OCI-LY1 (cell line): Measurements from ENCODE around the gene SAYSD1.

ENCODE experiments used
- H2AFZ ChIP-seq: fragments of 200-600 bp; sonication (generic), shearing (Covaris generic); 2 replicates; pipeline ENCODE4 v1.6.0; 2014; ENCODE audit warnings: antibody characterized with exemption, mild to moderate bottlenecking, low read length
- H3F3A ChIP-seq: fragments of 200-600 bp; sonication (generic), shearing (Covaris generic); 2 replicates; pipeline ENCODE4 v1.6.0; 2014; ENCODE audit warnings: mild to moderate bottlenecking, antibody characterized with exemption, low read length, moderate library complexity; ENCODE audit not compliant: insufficient read depth
- H3K27ac ChIP-seq: fragments of 200-600 bp; sonication (generic); 2 replicates; pipeline ENCODE4 v1.5.1; 2014; ENCODE audit warnings: low read length, mixed run types, mild to moderate bottlenecking, low read depth; ENCODE audit not compliant: poor library complexity, severe bottlenecking
- H3K27me3 ChIP-seq: fragments of 200-600 bp; sonication (generic); 2 replicates; pipeline ENCODE4 v1.6.0; 2014; ENCODE audit warnings: antibody characterized with exemption, mild to moderate bottlenecking, low read length, moderate library complexity; ENCODE audit not compliant: insufficient read depth
- H3K36me3 ChIP-seq: fragments of 200-600 bp; sonication (generic); 2 replicates; pipeline ENCODE4 v1.6.1; 2014; ENCODE audit warnings: mild to moderate bottlenecking, antibody characterized with exemption, low read length, moderate library complexity, mixed read lengths; ENCODE audit not compliant: insufficient read depth
- H3K4me1 ChIP-seq: fragments of 200-600 bp; sonication (generic); 2 replicates; pipeline ENCODE4 v1.5.1; 2014; ENCODE audit warnings: mild to moderate bottlenecking, low read length, moderate library complexity; ENCODE audit not compliant: insufficient read depth, severe bottlenecking
- H3K4me2 ChIP-seq: fragments of 200-600 bp; sonication (generic), shearing (Covaris generic); 2 replicates; pipeline ENCODE4 v1.6.1; 2014; ENCODE audit warnings: low read length
- H3K4me3 ChIP-seq: fragments of 200-600 bp; sonication (generic); 2 replicates; pipeline ENCODE4 v1.5.1; 2014; ENCODE audit warnings: low read length, low read depth, mild to moderate bottlenecking, mixed read lengths; ENCODE audit not compliant: poor library complexity, severe bottlenecking
- H3K79me2 ChIP-seq: fragments of 200-600 bp; shearing (Covaris generic); 2 replicates; pipeline ENCODE4 v1.6.1; 2016; ENCODE audit warnings: mixed run types, low read length, mixed read lengths; ENCODE audit not compliant: insufficient read depth
- H3K9ac ChIP-seq: fragments of 200-600 bp; sonication (generic), shearing (Covaris generic); 2 replicates; pipeline ENCODE4 v1.6.1; 2014; ENCODE audit warnings: mild to moderate bottlenecking, low read length, mixed read lengths
- H3K9me2 ChIP-seq: fragments of 200-600 bp; sonication (generic), shearing (Covaris generic); 2 replicates; pipeline ENCODE4 v1.6.1; 2014; ENCODE audit warnings: low read depth, mild to moderate bottlenecking, low read length, mixed read lengths
- H3K9me3 ChIP-seq: fragments of 200-600 bp; shearing (Covaris generic); 2 replicates; pipeline ENCODE4 v1.6.1; 2014; ENCODE audit warnings: low read length, mixed read lengths
- H4K20me1 ChIP-seq: fragments of 200-600 bp; sonication (generic), shearing (Covaris generic); 2 replicates; pipeline ENCODE4 v1.6.0; 2016; ENCODE audit warnings: mild to moderate bottlenecking, low read length; ENCODE audit not compliant: insufficient read depth
- EZH2 ChIP-seq: fragments of 200-600 bp; sonication (generic), shearing (Covaris generic); IDR thresholded peaks from 2 replicates; pipeline ENCODE4 v1.8.0; 2017; ENCODE audit warnings: borderline replicate concordance, mixed run types, mild to moderate bottlenecking, antibody characterized with exemption, low read length, moderate library complexity, mixed read lengths
- TF ChIP-seq, protein P1 (sequence below): fragments of 200-600 bp; sonication (generic), shearing (Covaris generic); IDR thresholded peaks from 2 replicates; pipeline ENCODE4 v1.5.1; 2017; ENCODE audit warnings: mild to moderate bottlenecking, antibody characterized with exemption, low read length, moderate library complexity, mixed read lengths

SAYSD1 gene

DNA sequence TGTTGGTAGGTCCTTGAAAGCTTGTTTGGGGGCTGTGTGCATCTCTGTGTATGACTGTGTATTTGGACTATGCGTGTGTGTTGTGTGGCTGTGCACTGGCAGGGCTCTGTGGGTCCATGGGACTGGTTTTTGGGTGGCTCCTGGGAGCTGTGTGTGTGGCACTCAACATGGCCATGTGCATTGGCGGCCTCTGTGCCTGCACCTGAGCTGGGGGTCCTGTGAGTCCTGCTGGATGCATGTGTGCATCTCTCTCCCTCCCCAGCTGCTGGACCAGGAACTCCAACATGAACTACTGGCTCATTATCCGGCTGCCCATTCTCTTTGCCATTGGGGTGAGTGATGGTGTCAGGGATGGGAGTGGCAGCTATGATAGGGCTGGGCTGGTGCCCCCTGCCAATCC is 36.3 kb downstream of the SAYSD1 start:
- H3K4me2 ChIP-seq = no peak overlapping the region
- H3K9me2 ChIP-seq = no peaks in the 10 kb centered on the region
- no peak overlapping the region for H2AFZ ChIP-seq
- H3K9ac ChIP-seq = no peak overlapping the region
- no peaks in the 10 kb centered on the region for H3K9me3 ChIP-seq
- no peak overlapping the region for H3K27ac ChIP-seq
- H3K27me3 ChIP-seq = no peaks in the 10 kb centered on the region
- no peaks in the 10 kb centered on the region for H3K79me2 ChIP-seq
- no peaks in the 10 kb centered on the region for H3K4me1 ChIP-seq
- H3K36me3 ChIP-seq = no peaks in the 10 kb centered on the region
- no peaks in the 10 kb centered on the region for H4K20me1 ChIP-seq
- TF ChIP-seq, protein P1, sequence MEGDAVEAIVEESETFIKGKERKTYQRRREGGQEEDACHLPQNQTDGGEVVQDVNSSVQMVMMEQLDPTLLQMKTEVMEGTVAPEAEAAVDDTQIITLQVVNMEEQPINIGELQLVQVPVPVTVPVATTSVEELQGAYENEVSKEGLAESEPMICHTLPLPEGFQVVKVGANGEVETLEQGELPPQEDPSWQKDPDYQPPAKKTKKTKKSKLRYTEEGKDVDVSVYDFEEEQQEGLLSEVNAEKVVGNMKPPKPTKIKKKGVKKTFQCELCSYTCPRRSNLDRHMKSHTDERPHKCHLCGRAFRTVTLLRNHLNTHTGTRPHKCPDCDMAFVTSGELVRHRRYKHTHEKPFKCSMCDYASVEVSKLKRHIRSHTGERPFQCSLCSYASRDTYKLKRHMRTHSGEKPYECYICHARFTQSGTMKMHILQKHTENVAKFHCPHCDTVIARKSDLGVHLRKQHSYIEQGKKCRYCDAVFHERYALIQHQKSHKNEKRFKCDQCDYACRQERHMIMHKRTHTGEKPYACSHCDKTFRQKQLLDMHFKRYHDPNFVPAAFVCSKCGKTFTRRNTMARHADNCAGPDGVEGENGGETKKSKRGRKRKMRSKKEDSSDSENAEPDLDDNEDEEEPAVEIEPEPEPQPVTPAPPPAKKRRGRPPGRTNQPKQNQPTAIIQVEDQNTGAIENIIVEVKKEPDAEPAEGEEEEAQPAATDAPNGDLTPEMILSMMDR = no peak
- TF ChIP-seq EZH2 = no peak
- no peak overlapping the region for H3K4me3 ChIP-seq
- no peaks in the 10 kb centered on the region for H3F3A ChIP-seq

DNA sequence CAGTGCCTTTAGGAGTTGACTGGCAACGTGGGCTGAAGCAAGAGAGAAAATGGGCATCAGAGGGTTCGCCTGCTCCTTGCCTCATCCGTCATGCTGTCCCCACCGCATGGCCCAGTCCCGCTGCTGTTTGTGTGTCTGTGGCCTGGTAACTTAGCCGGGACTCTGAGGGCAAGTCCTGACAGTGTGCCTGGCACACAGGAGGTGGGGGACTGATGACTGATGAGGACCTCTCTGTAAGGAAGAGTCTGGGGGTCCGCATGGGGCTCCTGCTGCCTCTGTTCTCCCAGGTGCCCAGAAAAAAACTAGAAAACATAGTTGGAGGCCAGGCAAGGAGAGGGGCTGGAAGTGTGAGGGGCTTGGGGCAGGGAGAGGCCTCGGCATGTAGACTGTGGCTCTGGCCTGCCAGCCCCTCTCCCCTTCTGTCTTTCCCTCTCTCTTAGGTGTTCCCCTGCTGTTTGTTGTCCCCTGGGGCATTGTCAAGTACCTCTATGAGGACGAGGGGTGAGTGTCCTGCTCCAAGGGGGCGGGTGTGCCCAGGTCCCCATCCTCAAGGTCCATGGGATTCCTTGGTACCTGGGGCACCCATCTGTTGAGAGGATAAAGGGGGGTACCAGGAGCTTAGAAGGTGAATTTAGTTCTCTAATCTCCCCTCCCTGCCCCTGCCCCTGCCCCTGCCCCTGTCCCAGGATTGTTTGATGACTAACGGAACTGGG is 36.9 kb downstream of the SAYSD1 start:
- H3K27me3 ChIP-seq = no peaks in the 10 kb centered on the region
- H3K27ac ChIP-seq = no peak overlapping the region
- H3K9ac ChIP-seq = no peak overlapping the region
- H2AFZ ChIP-seq = no peak overlapping the region
- H3K9me3 ChIP-seq = no peaks in the 10 kb centered on the region
- no peaks in the 10 kb centered on the region for H3K9me2 ChIP-seq
- H3K4me3 ChIP-seq = no peak overlapping the region
- no peaks in the 10 kb centered on the region for H3K79me2 ChIP-seq
- H3F3A ChIP-seq = no peaks in the 10 kb centered on the region
- H3K4me2 ChIP-seq = no peak overlapping the region
- H4K20me1 ChIP-seq = no peaks in the 10 kb centered on the region
- no peaks in the 10 kb centered on the region for H3K4me1 ChIP-seq
- TF ChIP-seq EZH2 = no peak
- TF ChIP-seq, protein P1 = no peak
- no peaks in the 10 kb centered on the region for H3K36me3 ChIP-seq

DNA sequence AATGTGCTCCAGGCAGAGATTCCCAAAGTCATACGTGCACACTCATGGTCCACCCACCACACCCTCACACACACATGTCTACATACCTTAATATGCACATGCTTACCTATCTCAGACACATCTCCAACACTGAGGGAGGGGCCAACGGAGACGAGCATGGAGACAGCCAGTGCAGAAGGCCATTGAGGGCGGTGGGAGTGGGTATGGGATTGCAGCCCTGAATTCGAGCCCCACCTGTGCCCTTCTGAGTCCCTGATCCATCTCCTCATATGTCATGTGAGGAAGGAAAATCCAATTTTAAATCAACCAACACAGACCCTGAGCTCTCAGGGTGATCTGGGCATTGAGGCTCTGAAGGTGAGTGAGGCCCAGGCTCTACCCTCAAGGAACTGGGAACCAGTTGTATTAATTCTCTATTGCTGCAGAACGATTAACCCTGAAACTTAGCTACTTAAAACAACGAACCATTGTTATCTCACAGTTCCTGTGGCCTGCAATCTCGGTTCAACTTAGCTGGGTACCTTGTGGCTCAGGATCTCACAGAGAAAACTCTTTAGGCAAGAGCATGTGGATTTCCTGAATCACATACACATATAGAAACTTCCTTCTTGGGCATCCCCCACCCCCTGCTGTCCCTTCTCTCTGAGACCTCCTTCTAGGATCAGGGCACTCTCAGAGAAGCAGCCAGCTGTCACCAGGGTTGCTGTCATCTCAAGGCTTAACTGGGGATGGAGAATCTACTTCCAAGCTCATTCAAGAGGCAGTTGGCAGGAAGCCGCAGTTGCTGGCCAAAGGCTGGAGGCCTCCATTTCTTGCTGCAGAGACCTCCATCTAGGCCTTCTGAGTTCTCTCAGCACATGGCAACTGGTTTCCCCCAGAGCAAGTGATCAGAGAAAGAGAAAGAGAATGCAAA is 38.1 kb downstream of the SAYSD1 start:
- H2AFZ ChIP-seq = no peak overlapping the region
- H3K27me3 ChIP-seq = no peaks in the 10 kb centered on the region
- no peaks in the 10 kb centered on the region for H3F3A ChIP-seq
- H3K4me3 ChIP-seq = no peak overlapping the region
- no peak overlapping the region for H3K27ac ChIP-seq
- no peaks in the 10 kb centered on the region for H4K20me1 ChIP-seq
- no peaks in the 10 kb centered on the region for H3K9me3 ChIP-seq
- no peak overlapping the region for H3K4me2 ChIP-seq
- no peaks in the 10 kb centered on the region for H3K9me2 ChIP-seq
- TF ChIP-seq, protein P1 = no peak
- no peak for TF ChIP-seq EZH2
- H3K9ac ChIP-seq = no peak overlapping the region
- no peaks in the 10 kb centered on the region for H3K4me1 ChIP-seq
- H3K79me2 ChIP-seq = no peaks in the 10 kb centered on the region
- H3K36me3 ChIP-seq = no peaks in the 10 kb centered on the region
